GM21786 (cell line): ENCODE results near the gene FRY.

Source experiments
- ATAC-seq: cut with Tn5 transposase; IDR thresholded peaks from one replicate; pipeline ENCODE4 v1.9.1; 2021; ENCODE audit not compliant: unreplicated experiment

The FRY gene

DNA sequence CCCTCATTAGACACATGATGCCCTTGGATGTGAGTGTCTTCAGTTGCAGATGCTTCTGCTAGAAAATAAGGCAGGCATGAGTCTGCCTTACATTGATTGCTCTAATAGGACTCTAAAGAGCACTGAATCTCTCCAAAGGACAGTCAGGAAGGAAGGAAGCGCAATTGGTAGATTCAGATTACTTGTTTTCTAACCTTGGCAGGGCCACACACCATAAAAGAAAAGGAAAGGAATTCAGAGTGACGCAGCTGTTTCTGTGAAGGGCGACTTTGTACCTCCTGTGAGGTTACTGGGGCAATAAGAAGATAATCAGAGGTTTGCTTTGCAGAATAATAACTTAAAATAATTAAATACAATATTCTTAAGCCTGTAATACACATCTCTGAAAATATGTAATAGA, 48.0 kb downstream of the FRY start:
- ATAC-seq = no peak

DNA sequence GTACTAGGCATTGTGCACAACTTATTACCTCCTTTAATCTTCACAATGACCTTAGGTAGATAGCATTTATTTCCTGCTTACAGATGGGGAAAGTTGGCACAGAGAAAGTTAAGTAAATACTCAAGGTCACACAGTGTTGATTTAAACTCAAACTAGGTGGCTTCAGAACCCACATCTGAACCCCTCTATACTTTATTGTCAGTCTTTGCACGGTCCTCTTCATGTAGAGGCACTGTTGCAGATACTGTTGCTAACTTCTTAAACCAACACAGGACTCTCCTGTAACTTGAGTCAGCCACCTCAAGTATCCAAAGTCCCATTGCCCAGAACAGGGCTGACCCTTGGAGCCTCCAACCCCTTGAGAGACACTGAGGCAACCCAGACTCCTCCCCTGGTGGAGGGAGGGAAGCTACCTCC, 48.8 kb downstream of the FRY start:
- ATAC-seq = no peak

DNA sequence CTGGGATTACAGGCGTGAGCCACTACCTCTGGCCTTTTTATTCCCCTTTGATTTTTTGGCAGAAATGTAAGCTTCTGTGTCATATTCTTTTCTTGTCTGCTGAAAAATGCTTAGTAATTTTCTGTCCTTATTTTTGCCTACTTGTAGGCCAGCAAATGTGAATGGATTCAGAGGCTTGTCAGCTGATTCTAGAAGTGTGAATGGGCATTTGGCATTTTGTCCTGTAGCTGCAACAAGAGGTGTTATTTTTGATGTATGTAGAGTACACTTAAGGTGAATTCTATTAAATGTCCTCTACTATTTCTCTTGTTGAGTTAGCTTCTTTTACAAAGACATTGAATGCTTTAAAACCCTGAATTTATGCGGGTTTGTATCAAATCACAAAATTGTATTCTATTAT, 50.0 kb downstream of the FRY start:
- no peak for ATAC-seq

DNA sequence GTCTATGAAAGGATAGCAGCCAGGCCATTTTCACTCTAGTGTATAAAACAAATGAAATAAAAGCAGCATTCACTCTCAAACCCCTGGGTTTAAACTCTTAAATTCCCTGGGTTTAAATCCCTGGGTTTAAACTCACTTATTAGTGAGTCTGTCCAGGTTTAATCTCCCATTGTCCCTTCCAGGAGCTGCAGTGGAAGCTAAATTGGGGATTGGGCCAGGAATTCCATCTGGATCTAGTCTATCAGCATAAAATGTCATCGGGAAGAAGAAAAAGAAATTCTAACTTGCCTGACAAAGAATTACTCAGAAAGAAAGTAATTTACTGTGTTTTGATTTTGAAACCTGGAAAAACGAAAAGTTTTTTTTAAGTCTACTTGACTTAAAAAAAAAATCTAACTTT, 54.8 kb downstream of the FRY start:
- ATAC-seq = no peak

DNA sequence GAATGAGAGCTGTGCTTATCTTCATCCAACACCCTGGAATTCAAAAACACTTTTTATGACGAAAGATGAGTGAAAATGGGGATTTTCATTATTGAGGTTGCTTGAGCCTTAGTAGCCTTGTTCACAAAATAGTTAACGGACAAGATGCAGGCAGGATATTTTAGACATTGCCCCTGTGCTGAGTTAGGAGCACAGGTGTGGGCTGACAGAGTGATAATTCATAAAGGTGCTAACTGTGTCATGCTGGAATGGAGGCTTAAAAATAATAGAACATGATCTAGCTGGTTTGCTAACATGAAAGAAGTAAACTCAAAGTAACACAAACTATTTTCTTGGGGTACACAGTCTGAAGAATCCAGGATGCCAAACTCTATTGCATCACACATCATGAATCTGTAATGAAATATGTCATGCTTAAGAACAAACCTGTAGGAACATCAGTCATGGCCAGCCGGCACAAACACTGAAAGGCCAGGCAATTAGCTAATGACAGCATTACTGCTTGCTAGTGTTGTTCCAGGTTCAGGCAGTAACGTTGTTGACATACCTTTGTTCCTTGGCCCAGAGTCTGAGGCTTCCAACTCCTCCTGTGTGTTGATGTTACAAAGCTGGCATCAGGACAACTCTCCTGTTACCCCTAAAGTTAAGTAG, 55.3 kb downstream of the FRY start:
- no peak for ATAC-seq

DNA sequence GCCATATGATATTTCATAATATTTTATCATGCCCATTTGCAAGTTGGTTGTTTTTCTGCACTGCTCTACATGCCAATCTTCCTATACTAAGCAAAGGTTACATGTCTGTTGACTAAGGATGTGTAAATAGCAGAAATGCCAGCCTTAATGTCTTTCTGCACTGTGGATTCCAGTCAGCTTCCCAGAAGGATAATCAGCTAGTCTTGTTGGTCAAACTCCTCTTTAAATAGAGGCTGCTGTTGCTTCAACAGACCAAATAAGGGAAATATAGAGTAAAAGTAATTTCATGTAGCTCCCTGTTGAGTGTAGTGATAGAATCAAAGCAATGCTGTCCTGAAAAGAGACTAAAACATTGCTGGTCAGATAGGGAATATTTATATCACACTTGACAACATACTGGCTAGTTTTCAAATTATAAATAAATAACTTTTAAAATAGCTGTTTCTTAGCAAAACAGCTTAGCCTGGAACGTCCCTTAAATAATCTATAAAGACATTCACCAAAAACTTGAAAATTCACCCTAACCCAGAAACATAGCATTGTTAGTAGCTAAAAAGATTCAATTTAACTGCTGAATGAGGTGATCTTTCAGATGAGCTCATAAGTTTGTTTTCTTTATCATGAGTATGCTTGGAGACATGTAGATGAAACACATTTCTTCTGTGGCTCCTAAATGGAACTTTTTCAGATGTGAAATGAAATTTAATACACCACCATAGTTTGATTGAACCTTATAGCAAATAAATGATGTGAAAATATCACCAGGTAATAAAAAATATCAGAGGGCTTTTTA, 56.6 kb downstream of the FRY start:
- no peak for ATAC-seq

DNA sequence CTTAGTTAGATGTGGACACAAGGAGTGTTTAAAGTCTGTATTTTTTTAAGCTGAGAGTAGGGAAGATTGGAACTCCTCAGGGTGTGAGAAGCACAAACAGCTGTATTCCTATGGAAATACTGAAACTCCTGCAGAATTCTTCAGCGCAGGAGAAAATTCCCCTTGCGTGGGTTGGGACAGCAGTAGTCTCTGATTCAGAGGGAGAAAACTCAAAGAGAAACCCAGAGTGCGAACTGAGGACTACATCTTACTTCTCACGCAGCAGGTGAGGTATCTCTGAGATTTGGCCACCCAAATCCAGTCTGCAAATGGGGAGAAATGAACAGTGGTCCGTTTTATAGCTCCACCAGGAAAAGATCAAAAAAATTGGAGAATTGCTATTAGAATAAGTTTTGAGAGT, 60.9 kb downstream of the FRY start:
- no peak for ATAC-seq

DNA sequence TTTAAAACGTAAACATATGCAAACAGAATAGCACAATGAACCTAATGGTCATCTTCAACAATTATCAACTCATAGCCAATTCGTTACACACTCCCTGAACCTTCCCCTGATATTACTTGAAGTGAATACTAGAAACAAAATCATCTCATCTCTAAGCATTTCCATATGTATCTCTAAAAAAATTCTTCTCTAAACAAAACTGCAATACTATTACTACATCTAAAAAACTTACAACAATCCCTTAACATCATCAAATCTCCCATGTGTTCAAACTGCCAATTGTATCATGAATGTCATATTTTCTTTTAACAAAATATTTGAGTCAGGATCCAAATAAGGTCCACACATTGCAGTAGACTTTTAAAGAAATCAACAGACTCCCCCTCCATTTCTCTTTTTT, 61.4 kb downstream of the FRY start:
- no peak for ATAC-seq

DNA sequence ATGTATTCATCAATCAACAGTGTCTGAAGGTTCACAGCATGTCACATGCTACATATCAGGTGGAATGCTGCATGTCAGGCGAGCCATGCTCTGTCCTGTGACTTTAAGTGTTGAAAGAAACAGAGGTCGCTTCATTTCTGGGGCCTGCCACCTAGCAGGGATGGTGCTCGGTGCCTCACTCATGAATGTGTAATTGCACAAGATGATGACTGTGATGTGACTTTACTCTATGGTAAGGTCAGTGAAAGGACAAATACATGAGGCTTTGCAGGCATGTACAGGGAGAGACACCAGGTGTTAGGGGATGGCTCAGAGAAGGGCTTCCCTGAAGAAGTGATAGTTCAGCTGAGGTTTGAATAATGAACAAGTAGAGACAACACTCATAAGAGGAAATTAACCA, 66.7 kb downstream of the FRY start:
- ATAC-seq = no peak

DNA sequence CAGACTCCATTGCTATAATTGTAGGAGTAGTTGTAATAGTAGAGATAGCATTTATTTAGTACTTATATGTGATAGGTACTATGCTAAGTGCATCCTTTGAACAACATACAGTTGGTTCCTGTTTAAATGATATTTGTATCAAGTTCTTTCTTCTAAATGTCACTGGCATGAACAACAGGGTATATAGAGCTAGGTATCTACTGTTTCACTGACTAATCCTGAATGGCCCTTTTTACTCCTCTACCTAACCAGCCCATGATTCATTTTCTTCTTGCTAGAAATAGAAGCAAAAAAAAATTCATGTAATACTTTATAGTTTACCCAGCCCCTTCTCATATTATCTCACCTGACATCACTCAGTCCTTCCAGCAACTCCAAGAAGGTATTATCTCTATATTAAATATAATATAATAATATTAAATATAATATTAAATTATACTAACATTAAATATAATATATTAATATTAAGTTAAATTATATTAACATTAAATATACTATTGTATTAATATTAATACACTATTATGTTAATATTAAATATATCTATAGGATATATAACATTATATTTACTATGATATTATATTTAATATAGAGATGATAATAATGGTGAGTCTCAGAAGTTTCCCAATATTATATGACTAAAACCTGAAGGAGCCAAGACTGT, 74.2 kb downstream of the FRY start:
- no peak for ATAC-seq

DNA sequence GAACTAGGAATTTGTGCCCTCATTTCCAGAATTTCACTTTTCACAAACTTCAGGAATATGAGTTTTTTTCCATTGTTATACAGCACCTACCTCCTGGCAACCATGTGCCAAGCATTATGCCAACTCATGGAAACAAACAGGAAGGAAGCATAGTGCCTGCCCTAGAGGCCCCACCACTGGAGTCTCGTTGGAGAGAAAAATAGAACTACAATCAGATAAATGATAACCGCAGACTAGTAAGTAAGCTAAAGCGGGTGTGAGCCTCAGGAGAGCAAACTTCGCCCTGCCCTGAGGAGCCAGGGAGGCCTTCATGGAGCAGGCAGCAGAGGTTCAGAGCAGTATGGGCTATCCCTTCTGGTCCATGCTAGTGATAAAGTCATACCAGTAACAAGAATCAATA, 75.9 kb downstream of the FRY start:
- no peak for ATAC-seq

DNA sequence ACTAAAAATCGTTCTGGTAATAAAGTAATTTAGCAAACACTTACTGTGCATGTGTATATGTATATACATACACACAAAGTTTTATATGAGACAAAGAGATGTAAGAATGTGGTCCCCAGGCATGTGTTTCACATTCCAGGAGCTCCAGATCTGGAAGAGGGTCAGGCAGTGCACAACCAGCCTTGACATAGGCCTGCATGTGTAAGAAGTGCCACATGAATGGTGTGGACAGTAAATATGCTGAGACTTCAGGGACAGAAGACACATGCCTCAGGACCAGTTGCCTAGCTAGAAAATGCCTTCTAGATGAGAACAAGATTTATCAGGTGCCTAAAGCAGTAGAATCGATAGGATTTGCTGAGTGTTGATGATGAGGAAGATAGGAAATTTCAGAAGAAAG, 76.4 kb downstream of the FRY start:
- no peak for ATAC-seq

DNA sequence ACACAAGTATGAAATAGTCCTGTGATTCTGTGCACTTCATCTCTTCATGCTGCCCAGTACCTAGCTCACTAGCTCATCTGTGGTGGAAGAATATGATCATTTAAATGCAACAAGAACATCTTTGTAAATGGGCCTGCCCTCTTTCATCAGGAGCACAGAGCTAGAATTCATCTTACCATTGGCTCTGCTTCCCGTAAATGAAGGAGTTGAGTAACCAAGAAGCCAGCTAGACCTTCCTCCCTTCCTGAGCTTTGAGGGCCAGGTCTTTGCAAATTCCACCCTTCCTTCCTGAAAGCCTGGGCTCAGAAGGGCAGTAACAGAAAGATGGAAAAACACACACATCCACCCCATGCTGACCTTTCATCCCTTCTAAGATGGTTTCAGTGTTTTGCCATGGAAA, 82.0 kb downstream of the FRY start:
- no peak for ATAC-seq

DNA sequence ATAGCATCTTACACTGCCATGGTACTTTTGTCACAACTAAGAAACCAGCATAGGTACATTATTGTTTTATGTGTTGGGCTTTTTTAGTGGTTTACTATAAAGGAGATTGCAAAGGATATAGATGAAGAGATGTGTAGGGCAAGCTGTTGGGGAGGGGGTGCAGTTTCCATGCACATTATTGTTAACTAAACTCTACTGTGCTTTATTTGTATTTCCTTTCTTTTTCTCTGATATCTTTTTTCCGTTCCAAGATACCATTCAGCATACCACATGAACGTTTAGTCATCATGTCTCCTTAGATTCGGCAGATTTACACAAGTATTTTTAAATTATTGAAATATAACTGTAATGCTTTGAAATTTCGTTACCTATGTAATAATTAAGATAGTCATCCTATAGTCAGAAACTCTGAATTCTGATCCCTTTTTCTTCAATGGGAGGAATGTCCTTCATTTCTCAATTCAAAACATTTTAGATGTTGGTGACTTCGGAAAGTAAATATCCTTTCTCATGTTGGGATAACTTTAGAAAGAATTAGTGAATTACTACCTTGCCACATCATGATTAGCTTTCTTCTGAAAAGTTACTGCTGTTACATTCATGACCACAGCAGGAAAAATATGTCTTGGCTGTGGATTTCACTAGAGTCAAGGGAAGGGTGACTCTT, 82.8 kb downstream of the FRY start:
- ATAC-seq = no peak

DNA sequence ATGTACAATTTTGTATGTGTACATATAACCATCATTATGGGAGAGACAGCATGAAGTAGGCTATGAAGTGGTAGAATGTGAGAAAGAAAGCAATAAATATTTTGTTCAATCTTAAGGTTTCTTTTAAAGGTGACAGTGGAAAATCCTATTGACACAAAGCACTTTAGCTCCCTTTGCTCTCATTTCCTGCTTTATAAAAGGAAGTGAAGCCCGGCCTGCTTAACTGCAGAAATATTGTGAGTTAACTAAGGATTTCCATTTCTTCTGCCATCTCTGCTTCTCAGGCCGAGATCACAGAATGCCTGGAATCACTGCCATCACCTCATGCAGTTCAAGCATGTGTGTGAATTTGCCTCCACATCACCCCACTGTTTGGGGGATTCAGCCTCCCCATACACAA, 83.5 kb downstream of the FRY start:
- no peak for ATAC-seq

DNA sequence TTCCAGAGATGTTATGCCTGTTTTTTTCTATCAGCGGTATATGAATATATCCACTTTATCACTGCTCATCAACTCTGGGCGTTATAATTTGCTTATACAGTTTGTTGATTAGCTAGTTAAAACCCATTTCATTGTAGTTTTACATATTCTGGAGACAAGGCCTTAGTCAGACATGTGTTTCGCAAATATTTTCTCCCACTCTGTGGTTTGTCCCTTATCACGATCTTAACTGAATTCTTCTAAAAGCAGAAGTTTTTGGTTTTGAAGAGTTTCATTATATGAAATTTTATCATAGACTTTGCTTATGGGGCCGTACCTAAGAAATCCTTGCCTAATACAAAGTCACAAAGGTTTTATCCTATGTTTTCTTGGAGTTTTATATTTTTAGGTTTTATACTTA, 84.6 kb downstream of the FRY start:
- ATAC-seq = peak; percentile 47

DNA sequence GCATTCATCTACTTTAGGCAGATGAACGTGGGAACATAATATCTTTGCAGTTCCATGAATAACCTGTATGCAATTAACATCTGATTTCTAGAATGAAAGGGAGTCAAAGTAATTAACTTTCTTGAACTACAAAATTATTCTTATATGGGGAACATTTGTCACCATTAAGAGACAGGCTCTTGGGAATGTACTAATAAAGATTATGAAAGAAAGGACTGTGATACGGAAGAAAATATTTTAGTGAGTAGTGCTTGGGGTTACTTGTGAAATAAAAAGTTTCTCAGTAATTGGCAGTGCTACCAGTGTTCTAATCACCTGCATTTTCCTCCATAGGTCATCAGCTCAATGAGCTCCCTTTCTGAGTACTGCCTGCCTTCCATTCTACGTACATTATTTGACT, 85.4 kb downstream of the FRY start:
- ATAC-seq = no peak

DNA sequence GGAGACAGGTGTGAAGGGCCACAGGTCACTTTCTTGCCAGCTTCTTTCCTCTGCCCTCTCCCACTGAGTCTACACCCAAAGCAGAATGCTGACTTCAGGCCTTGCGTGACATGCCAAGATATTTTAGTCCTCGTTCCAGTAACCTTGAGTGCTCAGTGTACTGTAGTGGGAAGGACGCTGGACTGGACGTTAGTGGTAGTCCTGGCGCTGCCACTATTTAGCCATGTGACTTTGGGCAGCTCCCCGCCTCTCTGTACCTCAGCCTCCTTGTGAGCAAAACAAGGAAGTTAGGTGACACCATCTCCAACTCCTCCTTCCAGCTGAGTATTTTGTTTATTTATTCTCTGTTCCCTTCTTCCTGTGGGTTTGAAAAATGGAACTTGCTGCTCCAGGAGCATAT, 86.1 kb downstream of the FRY start:
- no peak for ATAC-seq

DNA sequence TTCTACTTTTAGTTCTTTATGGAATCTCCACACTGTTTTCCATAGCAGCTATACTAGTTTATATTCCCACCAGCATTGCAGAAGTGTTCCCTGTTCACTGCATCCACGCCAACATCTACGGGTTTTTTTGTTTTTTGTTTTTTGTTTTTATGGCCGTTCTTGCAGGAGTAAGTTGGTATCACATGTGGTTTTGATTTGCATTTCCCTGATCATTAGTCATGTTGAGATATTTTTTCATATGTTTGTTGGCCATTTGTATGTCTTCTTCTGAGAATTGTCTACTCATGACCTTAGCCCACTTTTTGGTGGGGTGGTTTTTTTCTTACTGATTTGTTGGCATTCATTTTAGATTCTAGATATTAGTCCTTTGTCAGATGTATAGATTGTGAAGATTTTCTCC, 89.7 kb downstream of the FRY start:
- ATAC-seq = no peak

DNA sequence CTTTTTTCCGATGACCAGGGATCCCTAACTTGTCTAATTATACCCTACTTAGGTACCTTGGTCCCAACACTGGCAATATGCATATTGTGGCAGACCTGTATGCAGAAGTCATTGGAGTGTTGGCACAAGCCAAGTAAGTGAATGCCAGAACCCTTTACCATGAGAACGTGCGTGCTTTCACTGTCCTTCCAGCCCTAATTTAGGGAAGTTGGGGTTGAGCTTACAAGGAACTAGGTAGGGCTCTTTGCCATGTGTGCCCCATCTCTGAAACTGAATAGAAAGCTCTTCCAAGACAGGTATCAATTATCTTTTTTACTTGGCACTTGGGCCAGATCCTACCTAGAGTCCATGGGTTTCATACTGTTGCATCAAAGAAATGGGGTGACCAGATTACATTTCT, 93.2 kb downstream of the FRY start:
- ATAC-seq = no peak

DNA sequence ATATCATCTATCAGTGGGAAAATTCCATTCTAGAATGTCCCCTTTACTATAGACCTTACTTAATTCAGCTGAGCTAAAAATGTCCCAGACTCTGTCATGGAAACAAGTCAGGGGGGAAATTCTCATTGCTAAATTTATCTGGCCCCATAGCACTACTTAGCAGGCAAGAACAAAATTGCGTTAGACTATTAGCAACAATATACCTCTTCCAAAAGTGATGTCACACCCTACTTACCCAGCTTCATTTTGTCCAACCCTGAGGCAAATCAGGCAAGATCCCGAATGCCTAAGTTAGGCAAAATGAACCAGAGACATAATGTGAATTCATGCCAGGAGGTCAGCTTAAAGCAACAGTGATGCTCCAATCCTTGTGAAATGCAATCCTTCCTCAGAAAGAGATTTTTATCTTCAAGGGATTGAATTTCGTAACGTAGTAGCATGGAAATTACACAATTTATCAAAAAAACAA, 93.7 kb downstream of the FRY start:
- no peak for ATAC-seq

DNA sequence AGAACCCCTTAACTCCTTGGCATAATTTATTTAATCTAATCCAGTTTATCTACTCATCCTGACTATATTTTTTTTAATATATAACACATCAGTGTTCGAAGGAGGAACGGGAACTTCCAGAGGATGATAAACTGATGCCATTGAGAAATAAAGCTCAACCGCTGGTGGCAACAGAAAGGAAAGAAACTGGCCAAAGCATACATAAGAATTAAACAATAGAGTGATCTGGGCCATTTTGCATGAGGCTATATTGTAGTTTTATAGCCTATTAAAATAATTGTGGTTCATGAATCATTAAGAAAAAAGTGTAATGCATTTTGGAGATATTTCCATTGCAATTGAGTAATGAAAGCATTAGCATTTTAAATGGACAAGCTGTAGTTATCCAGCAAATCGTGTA, 94.2 kb downstream of the FRY start:
- ATAC-seq = no peak
